SK-N-MC (cell line): Measurements from ENCODE around the gene TOR1AIP1.

ENCODE experiments used
- DNase-seq: peaks from one replicate; pipeline ENCODE4 v3.0.0-alpha.2; 2011; ENCODE audit warnings: low read depth, low spot score
- H3K27ac ChIP-seq: fragments of 200-600 bp; sonication (generic); 2 replicates; pipeline ENCODE4 v1.5.1; 2016; ENCODE audit warnings: mixed run types
- H3K36me3 ChIP-seq: fragments of 200-600 bp; sonication (generic); 2 replicates; pipeline ENCODE4 v1.6.1; 2017; ENCODE audit warnings: antibody characterized with exemption, low read length, mixed read lengths; ENCODE audit not compliant: insufficient read depth
- H3K4me3 ChIP-seq: fragments of 200-600 bp; sonication (generic); 2 replicates; pipeline ENCODE4 v1.5.1; 2016
- H3K9ac ChIP-seq: fragments of 200-600 bp; sonication (generic); 2 replicates; pipeline ENCODE4 v1.8.0; 2017; ENCODE audit warnings: mixed run types, mixed read lengths; ENCODE audit not compliant: insufficient read length
- H3K9me3 ChIP-seq: fragments of 200-600 bp; sonication (generic); 2 replicates; pipeline ENCODE4 v1.6.1; 2017; ENCODE audit warnings: low read depth, mild to moderate bottlenecking, antibody characterized with exemption, low read length, moderate library complexity, mixed read lengths
- EZH2 ChIP-seq: fragments of 200-600 bp; sonication (generic); IDR thresholded peaks from one replicate; pipeline ENCODE4 v1.6.1; 2017; ENCODE audit warnings: antibody characterized with exemption
- FOXP2 ChIP-seq: optimal IDR thresholded peaks from 2 replicates; pipeline ENCODE3; 2011; ENCODE audit warnings: mild to moderate bottlenecking, moderate library complexity; ENCODE audit not compliant: insufficient read depth; ENCODE audit errors: extremely low read length, control extremely low read depth
- POLR2AphosphoS5 ChIP-seq: IDR thresholded peaks from 2 replicates; pipeline ENCODE4 v1.6.1; 2012; ENCODE audit warnings: mild to moderate bottlenecking, low read depth, low read length, borderline replicate concordance

TOR1AIP1 gene

GRCh38 chr1:179876300-179876715 is 5.8 kb upstream of the TOR1AIP1 start:
- peak overlapping the region; percentile 89 for H3K9ac ChIP-seq
- H3K9me3 ChIP-seq, result no peaks in the 10 kb centered on the region
- no peak for DNase-seq
- TF ChIP-seq FOXP2 (no peak), EZH2 (no peak), POLR2AphosphoS5 (no peak)
- peak overlapping the region; percentile 80 for H3K4me3 ChIP-seq
- H3K27ac ChIP-seq, result 0 out of 2 replicates have a peak overlapping the region, but pooled peaks have one; percentile 26
- peaks cover 42% of the 10 kb centered on the region for H3K36me3 ChIP-seq

- H3K27ac ChIP-seq, result 0 out of 2 replicates have a peak within 1 kb of the TSS, but pooled peaks have one; percentile 26
- peaks cover 36% of the 10 kb centered on the region for H3K36me3 ChIP-seq
- no peaks in the 10 kb centered on the region for H3K9me3 ChIP-seq
- no peak for DNase-seq
- TF ChIP-seq EZH2 (no peak), POLR2AphosphoS5 (peak; percentile 99)
- H3K9ac ChIP-seq, result peak within 1 kb of the TSS; percentile 89
- H3K4me3 ChIP-seq, result peak within 1 kb of the TSS; percentile 80
Measured at GRCh38 chr1:179877586-179878265, 4.4 kb upstream of the TOR1AIP1 start, which contains the start of gene TOR1AIP2. TSS of gene TOR1AIP2 (minus strand) at chr1:179877803. CDS start at chr1:179852665, 25,138 bp downstream.

- no peaks in the 10 kb centered on the region for H3K9me3 ChIP-seq
- no peak overlapping the region for H3K4me3 ChIP-seq
- H3K27ac ChIP-seq, result no peak overlapping the region
- DNase-seq, result no peak
- TF ChIP-seq FOXP2, result no peak
- TF ChIP-seq EZH2, result no peak
- TF ChIP-seq POLR2AphosphoS5, result no peak
- H3K36me3 ChIP-seq, result peaks cover 21% of the 10 kb centered on the region
- H3K9ac ChIP-seq, result no peak overlapping the region
Measured at GRCh38 chr1:179879797-179880196, 2.3 kb upstream of the TOR1AIP1 start.

DNA sequence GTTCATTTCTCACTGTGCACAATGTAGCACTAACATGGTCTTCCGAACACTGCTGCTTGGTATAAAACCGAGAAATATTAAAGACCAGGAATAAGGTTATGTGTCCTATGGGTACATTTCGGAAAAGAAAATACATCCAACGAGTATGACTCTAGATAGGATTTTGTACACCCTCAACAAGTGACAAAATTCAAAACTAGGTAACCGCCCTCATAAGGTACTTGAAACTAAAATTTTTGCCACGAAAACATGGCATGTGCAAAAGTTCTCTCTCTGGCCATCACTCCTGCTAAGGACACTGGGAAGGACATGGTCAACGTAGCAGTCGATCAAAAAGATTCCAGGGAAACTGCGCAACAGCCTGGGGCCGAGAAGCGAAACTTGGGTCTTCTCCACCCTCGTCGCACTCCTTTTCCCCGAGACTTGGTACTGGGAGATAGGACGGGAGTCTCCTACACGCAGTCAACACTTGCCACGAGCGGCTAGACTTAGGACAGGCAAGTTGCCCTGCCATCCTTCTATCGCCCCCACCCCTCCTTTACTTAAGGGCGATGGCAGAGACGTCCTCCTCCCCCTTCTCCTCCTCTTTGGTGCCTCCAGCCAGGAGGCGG is 338 bp upstream of the TOR1AIP1 start:
- Histone ChIP-seq H3K9ac (peak overlapping the region; percentile 93), H3K27ac (peak overlapping the region; percentile 93), H3K9me3 (no peaks in the 10 kb centered on the region), H3K36me3 (peaks cover 24% of the 10 kb centered on the region), H3K4me3 (peak overlapping the region; percentile 96)
- DNase-seq, result no peak
- TF ChIP-seq FOXP2, result peak; percentile 45
- no peak for TF ChIP-seq POLR2AphosphoS5

GRCh38 chr1:179883040-179883744 is 1.1 kb downstream of the TOR1AIP1 start:
- peak overlapping the region; percentile 83 for H3K27ac ChIP-seq
- H3K9ac ChIP-seq, result peak overlapping the region; percentile 93
- peaks cover 24% of the 10 kb centered on the region for H3K36me3 ChIP-seq
- peak overlapping the region; percentile 96 for H3K4me3 ChIP-seq
- H3K9me3 ChIP-seq, result no peaks in the 10 kb centered on the region
- no peak for DNase-seq
- no peak for TF ChIP-seq POLR2AphosphoS5
- TF ChIP-seq EZH2, result no peak

DNA sequence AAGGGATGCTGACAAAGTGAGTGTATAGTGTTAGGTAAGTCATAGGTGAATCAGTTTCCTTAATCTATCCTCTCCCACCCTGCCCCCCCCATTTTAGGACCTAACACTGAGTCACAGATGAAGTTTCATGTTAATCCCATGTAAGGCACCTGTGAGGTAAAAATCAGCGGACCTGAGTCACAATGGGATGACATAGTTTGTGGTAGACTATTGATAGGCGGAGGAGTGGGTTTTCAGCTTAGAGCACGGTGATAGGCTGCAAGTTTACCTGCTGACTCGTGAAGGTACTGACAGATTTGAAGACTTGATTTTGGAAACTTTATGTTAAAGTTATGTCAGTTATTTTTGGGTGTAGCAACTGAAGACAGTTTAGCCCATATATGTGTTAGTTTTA is 1.7 kb downstream of the TOR1AIP1 start:
- H3K9me3 ChIP-seq, result no peaks in the 10 kb centered on the region
- TF ChIP-seq EZH2, result no peak
- DNase-seq, result no peak
- no peak overlapping the region for H3K27ac ChIP-seq
- H3K9ac ChIP-seq, result peak overlapping the region; percentile 93
- peaks cover 24% of the 10 kb centered on the region for H3K36me3 ChIP-seq
- H3K4me3 ChIP-seq, result peak overlapping the region; percentile 96

DNA sequence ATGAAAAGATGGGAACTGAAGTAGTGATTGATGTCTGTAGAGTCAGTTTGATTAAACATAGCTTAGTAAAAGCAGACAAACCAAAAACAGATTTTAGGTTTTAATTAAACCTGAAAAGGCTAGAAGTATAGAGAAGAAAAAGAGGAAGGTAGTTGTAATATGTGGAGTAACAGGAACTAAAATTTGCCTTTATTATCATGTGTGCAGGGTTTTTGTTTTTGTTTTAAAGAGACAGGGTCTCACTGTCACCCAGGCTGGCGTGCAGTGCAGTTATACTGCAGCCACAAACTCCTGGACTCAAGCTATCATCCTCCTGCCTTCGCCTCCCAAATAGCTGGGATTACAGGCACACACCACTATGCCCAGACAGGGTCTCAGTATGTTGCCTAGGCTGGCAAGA is 6.0 kb downstream of the TOR1AIP1 start:
- peaks cover 35% of the 10 kb centered on the region for H3K36me3 ChIP-seq
- H3K9ac ChIP-seq, result no peak overlapping the region
- no peak overlapping the region for H3K27ac ChIP-seq
- H3K9me3 ChIP-seq, result no peaks in the 10 kb centered on the region
- no peak for DNase-seq
- no peak overlapping the region for H3K4me3 ChIP-seq
- TF ChIP-seq FOXP2 (no peak), EZH2 (no peak), POLR2AphosphoS5 (no peak)

DNA sequence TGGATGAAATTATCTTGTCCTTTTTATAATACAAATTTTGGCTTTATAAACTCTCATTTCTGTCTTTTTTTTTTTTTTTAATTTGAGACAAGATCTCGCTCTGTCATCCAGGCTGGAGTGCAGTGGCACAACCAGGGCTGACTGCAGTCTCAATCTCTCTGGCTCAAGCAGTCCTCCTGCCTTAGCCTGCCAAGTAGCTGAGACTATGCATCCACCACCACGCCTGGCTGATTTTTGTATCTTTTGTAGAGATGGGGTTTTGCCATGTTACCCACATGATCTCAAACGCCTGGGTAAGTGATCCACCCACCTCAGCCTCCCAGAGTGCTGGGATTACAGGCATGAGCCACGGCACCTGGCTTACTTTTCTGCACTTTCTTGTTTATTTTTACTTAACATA is 7.5 kb downstream of the TOR1AIP1 start:
- Histone ChIP-seq H3K36me3 (peaks cover 32% of the 10 kb centered on the region), H3K27ac (no peak overlapping the region), H3K9ac (no peak overlapping the region), H3K9me3 (no peaks in the 10 kb centered on the region), H3K4me3 (no peak overlapping the region)
- DNase-seq, result no peak
- TF ChIP-seq FOXP2, result no peak
